Naive thymus-derived CD8-positive, alpha-beta T cell (primary cell): ENCODE data around the gene TMC5. TPM values are rescaled to one million over a fixed set of nuclear protein-coding genes. Genes with fewer than 3 reads are reported as not detected.

Experiments used
- ATAC-seq, 2 donors: fragments of 150-1000 bp; cut with Tn5 transposase in 1 of 2; sonication (Bioruptor Pico), chemical (Tn5 transposase) in 1 of 2; 1 replicate in 1 of 2; 2 replicates in 1 of 2; pipeline ENCODE4 v1.10.0; 2021; ENCODE audit warnings: mild to moderate bottlenecking in 2 of 2, moderate library complexity in 2 of 2
- POLR2A ChIA-PET: fragments of 350-600 bp; sonication (Branson Sonifier 250); formaldehyde crosslinking; loops from one replicate; lab custom pipeline; 2021; ENCODE audit warnings: antibody characterized with exemption; lab: Charles Lee
- DNase-seq, 10 donors: peaks; one replicate each; pipeline versions ENCODE4 v3.0.0 to v3.0.0-alpha.2; 2020 to 2022
- H3K27ac Mint-ChIP-seq, 10 donors: one replicate each; pipeline ENCODE4 v1.8.0; 2020 to 2022; ENCODE audit warnings: mild to moderate bottlenecking in 10 of 10, mixed read lengths in 10 of 10, moderate library complexity in 4 of 10, inconsistent platforms in 1 of 10
- H3K27me3 Mint-ChIP-seq, 5 donors: one replicate each; pipeline ENCODE4 v1.8.0; 2021 to 2022; ENCODE audit warnings: mixed read lengths in 5 of 5
- H3K36me3 Mint-ChIP-seq, 3 donors: one replicate each; pipeline ENCODE4 v1.8.0; 2020 to 2022; ENCODE audit warnings: mixed read lengths in 3 of 3, mild to moderate bottlenecking in 2 of 3, inconsistent platforms in 1 of 3
- H3K4me1 Mint-ChIP-seq, 4 donors: one replicate each; pipeline ENCODE4 v1.8.0; 2021 to 2022; ENCODE audit warnings: mixed read lengths in 4 of 4
- H3K4me3 Mint-ChIP-seq, 10 donors: one replicate each; pipeline ENCODE4 v1.8.0; 2020 to 2022; ENCODE audit warnings: mild to moderate bottlenecking in 10 of 10, mixed read lengths in 10 of 10, moderate library complexity in 6 of 10, inconsistent platforms in 1 of 10
- H3K9me3 Mint-ChIP-seq, 9 donors: one replicate each; pipeline ENCODE4 v1.8.0; 2020 to 2022; ENCODE audit warnings: mixed read lengths in 9 of 9, mild to moderate bottlenecking in 3 of 9, inconsistent platforms in 1 of 9, moderate library complexity in 1 of 9
- polyA plus RNA-seq, 3 donors: library from polyadenylated mRNA; unstranded; fragments of 300-500 nt; fragmentation: Illumina TruSeq; gene quantifications; one replicate each; pipeline ENCODE4 v1.2.3, GENCODE V29; 2021
- total RNA-seq, 8 experiments: library from RNA in 2 of 8; stranded (reverse) in 2 of 8; gene quantifications; one replicate each; pipeline ENCODE4 v1.2.3 and lab custom pipeline; 2021 to 2026

The TMC5 gene
- total and polyA plus RNA-seq, 5 experiments from 2014 or later, result not detected

DNA sequence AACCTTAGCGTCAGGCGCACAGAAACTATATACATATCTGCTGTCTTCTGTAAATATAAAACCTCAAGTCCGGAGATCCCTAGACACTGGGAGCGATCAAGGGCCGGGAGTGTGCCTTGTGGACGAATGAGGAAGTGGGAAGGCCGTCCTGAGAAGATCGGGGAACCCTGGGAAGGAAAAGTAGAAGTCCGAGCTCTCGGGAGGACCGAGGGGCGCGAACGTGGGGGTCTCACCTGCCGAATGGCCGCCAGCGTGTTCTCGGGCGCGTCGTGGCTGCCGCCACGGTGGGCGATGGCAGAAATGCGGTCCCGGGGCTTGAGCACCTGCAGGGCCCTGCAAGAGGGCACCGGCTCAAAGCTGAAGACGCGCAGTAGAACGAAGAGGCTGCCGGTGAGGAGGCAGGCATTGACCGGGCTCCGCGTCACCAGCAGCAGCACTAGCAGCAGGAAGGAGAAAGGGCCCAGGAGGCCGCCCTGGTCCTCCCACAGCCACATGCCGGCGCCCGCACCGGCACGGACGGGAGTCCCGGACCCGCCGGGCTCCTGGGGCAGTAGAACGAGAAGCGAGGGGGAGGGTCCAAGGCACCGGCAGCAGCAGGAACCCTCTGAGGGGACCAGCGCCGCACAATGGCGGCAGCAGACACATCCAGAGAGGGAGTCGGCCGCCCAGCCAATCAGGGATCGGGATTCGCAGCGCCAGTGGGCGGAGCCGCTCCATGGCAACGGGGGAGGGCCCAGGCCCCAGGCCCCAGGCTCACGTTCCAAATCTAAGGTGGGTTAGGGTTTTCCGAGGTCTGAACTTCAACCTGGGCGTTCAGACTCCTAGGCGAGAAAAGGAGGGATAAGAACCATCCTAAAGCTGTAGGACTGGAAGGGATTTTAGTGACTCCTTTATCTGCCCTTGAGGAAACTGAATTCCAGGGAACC is 104.1 kb downstream of the TMC5 start, which contains the start of gene GDE1:
GDE1 (minus strand) TSS at position 628 of the 926 bp plus-strand sequence; CDS start at position 494, 134 bp downstream.
- peak within 1 kb of the TSS; percentile 89 to 97 (median 94) for H3K27ac Mint-ChIP-seq
- peaks cover 37 to 73% (median 66%) of the 10 kb centered on the region in 4 donors for H3K4me1 Mint-ChIP-seq
- POLR2A ChIA-PET, result interaction anchor here (0.9 to 1.6 kb wide), 2 partner anchors 34 to 454 kb away, joined by 3 to 11 read pairs; partner anchors contain the start of genes COQ7 and VPS35L
- ATAC-seq (peak; percentile 78 to 80), DNase-seq (peak; percentile 85 to 94 (median 90))
- no peaks in the 10 kb centered on the region for H3K9me3 Mint-ChIP-seq
- H3K27me3 Mint-ChIP-seq, result no peaks in the 10 kb centered on the region
- peak within 1 kb of the TSS; percentile 93 to 100 (median 96) for H3K4me3 Mint-ChIP-seq
- peaks cover 0 to 12% (median 8%) of the 10 kb centered on the region in 3 donors for H3K36me3 Mint-ChIP-seq

DNA sequence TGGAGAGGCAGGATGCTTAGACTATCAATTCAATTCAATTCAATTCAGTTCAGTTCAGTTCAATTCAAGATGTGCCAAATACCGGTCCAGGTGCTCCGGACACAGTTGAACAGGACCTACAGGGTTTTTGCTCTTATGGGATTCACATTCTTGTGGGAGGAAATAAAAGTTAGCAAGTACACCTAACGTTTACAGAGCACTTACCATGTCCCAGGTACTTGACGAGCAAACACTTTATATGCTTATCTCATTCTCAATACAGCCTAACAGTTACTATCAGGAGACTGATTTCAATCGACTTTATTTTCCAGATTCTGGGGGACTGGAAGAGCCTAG is 104.7 kb downstream of the TMC5 start:
- Mint-ChIP-seq H3K4me3 (peak overlapping the region; percentile 93 to 100 (median 96)), H3K9me3 (no peaks in the 10 kb centered on the region), H3K27ac (peak overlapping the region; percentile 43 to 97 (median 94)), H3K4me1 (peaks cover 33 to 67% (median 60%) of the 10 kb centered on the region in 4 donors), H3K36me3 (peaks cover 0 to 5% (median 3%) of the 10 kb centered on the region in 3 donors), H3K27me3 (no peaks in the 10 kb centered on the region)
- POLR2A ChIA-PET, result interaction anchor here (1.6 kb wide), 1 partner anchor 33 kb away, joined by 11 read pairs; the partner anchor contains the start of gene VPS35L
- ATAC-seq (no peak), DNase-seq (no peak)

DNA sequence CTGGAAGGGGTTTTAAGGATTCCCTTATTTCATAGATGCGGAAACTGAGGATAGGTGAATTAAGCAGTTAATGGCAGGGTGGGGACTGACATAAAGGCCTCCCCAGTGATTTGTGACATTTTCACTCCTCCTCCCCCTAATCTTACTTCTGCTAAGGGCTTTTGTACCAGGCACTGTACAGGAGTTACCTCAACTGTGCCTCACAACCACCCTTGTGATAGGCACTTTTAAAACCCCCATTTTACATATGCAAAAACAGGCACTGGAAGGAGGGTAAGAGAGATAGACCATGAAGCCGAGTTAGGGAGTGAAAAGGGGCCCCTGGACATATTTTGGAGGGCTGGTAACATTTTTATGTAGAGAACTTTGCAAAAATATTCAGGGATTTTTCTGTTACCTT is 105.1 kb downstream of the TMC5 start:
- Mint-ChIP-seq H3K36me3 (peaks cover 0 to 2% (median 0%) of the 10 kb centered on the region in 3 donors), H3K9me3 (no peaks in the 10 kb centered on the region), H3K4me3 (peak overlapping the region in 7 of 10 donors; percentile 96 to 100 (median 96)), H3K4me1 (peaks cover 33 to 64% (median 57%) of the 10 kb centered on the region in 4 donors), H3K27ac (peak overlapping the region in 5 of 10 donors; percentile 89 to 97 (median 91)), H3K27me3 (no peaks in the 10 kb centered on the region)
- ATAC-seq (no peak), DNase-seq (no peak)
- POLR2A ChIA-PET, result interaction anchor here (2.7 kb wide), 1 partner anchor 32 kb away, joined by 33 read pairs; the partner anchor contains the start of gene VPS35L

DNA sequence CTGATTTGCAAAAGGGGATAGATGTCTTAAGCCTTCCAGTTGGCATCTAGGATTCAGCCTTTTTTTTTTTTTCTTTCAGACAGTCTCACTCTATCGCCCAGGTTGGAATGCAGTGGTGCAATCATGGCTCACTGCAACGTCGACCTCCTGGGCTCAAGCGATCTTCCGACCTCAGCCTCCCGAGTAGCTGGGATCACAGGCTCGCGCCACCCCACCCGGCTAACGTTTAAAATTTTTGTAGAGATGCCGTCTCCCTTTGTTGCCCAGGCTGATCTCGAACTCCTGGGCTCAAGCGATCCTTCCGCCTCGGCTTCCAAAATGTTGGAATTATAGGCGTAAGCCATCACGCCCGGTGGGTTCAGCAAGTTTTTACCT is 105.5 kb downstream of the TMC5 start:
- H3K27ac Mint-ChIP-seq, result peak overlapping the region in 4 of 10 donors; percentile 33 to 97 (median 92)
- ATAC-seq (no peak), DNase-seq (no peak)
- no peaks in the 10 kb centered on the region for H3K27me3 Mint-ChIP-seq
- POLR2A ChIA-PET, result interaction anchor here (1.2 to 2.7 kb wide), 2 partner anchors 17 to 31 kb away, joined by 3 to 33 read pairs; partner anchors contain the start of gene VPS35L
- H3K9me3 Mint-ChIP-seq, result no peaks in the 10 kb centered on the region
- peaks cover 33 to 63% (median 57%) of the 10 kb centered on the region in 4 donors for H3K4me1 Mint-ChIP-seq
- peaks cover 0 to 4% (median 0%) of the 10 kb centered on the region in 3 donors for H3K36me3 Mint-ChIP-seq
- H3K4me3 Mint-ChIP-seq, result peak overlapping the region in 7 of 10 donors; percentile 26 to 98 (median 96)

DNA sequence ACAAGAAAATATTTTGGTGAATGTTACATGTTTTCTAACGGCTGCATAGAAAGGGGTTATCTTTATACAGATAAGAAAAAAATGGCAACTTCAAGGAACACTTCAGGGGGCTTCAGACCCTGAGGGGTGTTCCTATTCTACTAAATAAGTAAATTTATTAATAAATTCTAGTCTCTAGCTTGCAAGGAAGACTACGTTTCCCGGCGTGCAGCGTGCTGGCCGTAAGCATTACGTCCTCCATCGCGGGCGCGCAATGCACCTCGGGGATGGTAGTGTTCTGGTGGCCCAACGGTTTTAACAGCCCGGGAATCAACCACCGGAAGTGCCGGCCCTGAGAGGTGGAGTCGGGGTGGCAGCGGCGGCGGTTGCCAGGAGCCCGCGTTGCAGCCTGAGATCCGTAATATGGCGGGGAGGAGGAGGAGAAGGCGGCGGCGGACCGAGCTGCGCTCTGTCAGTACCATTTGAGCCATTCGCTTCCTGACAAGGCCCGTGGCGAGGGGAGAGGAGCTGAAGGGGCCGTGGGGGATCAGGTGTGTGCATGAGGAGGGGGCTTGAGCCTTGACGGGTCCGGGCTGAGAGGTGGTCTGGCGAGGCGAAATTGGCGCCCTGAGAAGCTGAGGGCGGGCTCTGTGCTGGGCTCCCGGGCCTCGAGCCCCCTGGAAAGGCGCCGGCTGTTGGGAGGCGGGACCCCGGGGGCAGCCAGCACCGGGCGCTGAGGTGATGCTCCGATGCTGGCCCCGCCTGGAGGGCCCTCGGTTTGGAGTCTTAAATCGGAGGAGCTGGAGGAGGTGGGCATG is 106.1 kb downstream of the TMC5 start, which contains the start of gene CCP110:
CCP110 (plus strand) TSS at position 384 of the 797 bp plus-strand sequence. CDS start 3,940 bp downstream, outside the sequence.
- Mint-ChIP-seq H3K9me3 (no peaks in the 10 kb centered on the region), H3K4me1 (peaks cover 29 to 57% (median 51%) of the 10 kb centered on the region in 4 donors), H3K27ac (peak within 1 kb of the TSS; percentile 89 to 97 (median 94)), H3K4me3 (peak within 1 kb of the TSS; percentile 93 to 100 (median 96)), H3K27me3 (no peaks in the 10 kb centered on the region), H3K36me3 (peaks cover 0 to 8% (median 0%) of the 10 kb centered on the region in 3 donors)
- POLR2A ChIA-PET, result interaction anchor here (0.5 to 2.7 kb wide), 11 partner anchors 9 to 1390 kb away, joined by 3 to 33 read pairs (median 4); partner anchors contain the start of genes COQ7 and VPS35L
- ATAC-seq (peak; percentile 82 to 87), DNase-seq (peak; percentile 86 to 96 (median 92))

DNA sequence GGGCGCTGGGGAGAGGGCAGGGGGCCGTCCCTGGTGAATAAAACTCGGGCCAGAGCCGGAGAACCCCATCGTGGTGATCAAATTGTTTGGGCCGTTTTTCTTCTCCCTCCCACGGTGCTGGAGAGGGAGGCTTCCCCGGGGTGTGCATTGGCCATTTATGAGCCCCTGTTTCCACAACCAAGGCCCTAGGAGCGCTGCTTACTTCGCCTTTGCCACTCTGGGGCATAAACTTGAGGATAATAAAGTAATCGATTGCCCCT is 106.6 kb downstream of the TMC5 start:
- H3K36me3 Mint-ChIP-seq, result peaks cover 0 to 11% (median 0%) of the 10 kb centered on the region in 3 donors
- peak in 1 of 10 donors; percentile 19 for DNase-seq
- H3K27me3 Mint-ChIP-seq, result no peaks in the 10 kb centered on the region
- no peak for ATAC-seq
- POLR2A ChIA-PET, result interaction anchor here (1.0 to 2.7 kb wide), 9 partner anchors 9 to 457 kb away, joined by 3 to 33 read pairs (median 4); partner anchors contain the start of genes COQ7 and VPS35L
- peak overlapping the region; percentile 91 to 100 (median 96) for H3K4me3 Mint-ChIP-seq
- H3K9me3 Mint-ChIP-seq, result no peaks in the 10 kb centered on the region
- peak overlapping the region in 9 of 10 donors; percentile 42 to 97 (median 87) for H3K27ac Mint-ChIP-seq
- peaks cover 30 to 56% (median 48%) of the 10 kb centered on the region in 4 donors for H3K4me1 Mint-ChIP-seq

DNA sequence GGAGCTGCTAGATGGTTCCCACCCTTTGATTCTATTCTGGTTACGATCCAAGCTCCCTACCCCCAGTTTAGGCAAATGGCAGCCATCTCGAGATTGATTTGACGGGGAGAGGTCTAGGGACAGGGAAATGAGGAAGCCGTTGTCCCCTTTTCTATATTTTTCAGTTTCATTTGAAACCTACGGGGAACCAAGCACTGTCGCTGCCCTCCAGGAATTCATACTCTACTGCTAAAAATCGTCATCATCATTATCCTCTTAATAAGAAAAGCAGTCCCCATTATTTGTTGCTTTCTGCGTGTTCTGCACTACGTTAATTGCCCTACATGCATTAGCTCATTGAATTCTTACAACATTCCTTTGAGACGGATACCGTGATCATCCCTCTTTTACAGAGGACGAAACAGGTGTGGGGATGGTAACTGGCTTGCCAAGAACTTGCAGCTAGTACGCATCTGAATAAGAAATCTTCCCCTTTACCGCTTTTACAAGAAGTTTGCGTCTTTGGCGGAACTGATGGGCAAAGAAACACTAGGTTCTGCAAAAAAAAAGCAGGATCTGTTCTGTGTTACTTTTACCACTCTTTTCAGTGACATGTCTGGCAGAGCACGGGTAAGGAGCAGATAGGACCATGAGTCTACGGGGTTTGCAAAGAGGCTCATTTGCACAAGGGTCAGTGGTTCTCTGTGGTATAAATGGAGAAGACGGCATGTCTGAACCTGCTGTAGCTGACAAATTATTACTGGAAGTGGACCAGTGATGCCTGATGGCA is 107.1 kb downstream of the TMC5 start:
- no peaks in the 10 kb centered on the region for H3K27me3 Mint-ChIP-seq
- peak overlapping the region in 9 of 10 donors; percentile 42 to 97 (median 87) for H3K27ac Mint-ChIP-seq
- DNase-seq (peak in 3 of 10 donors; percentile 4 to 9 (median 6)), ATAC-seq (no peak)
- POLR2A ChIA-PET, result interaction anchor here (1.0 to 2.7 kb wide), 8 partner anchors 9 to 458 kb away, joined by 3 to 33 read pairs (median 4); partner anchors contain the start of genes COQ7 and VPS35L
- H3K4me1 Mint-ChIP-seq, result peaks cover 30 to 52% (median 46%) of the 10 kb centered on the region in 4 donors
- H3K4me3 Mint-ChIP-seq, result peak overlapping the region; percentile 91 to 100 (median 96)
- no peaks in the 10 kb centered on the region for H3K9me3 Mint-ChIP-seq
- H3K36me3 Mint-ChIP-seq, result peaks cover 0 to 13% (median 0%) of the 10 kb centered on the region in 3 donors

DNA sequence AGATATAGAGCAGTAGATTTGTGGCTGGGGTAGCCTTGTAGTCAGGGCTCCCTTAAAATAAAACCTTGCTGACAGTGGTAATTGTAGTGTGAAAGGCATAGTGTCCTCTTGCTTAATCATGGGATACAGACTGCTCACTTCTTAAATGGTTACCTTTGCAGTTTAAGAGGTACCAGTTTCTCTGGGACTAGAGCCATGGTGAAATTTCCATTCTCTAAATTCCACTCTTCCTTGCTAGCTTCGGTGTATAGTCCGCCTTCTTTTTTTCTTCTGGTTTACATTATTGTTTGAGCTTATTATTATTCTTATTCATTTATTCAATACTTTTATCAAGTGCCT is 107.7 kb downstream of the TMC5 start:
- H3K4me3 Mint-ChIP-seq, result peak overlapping the region; percentile 91 to 100 (median 96)
- H3K27me3 Mint-ChIP-seq, result no peaks in the 10 kb centered on the region
- H3K4me1 Mint-ChIP-seq, result peaks cover 30 to 47% (median 42%) of the 10 kb centered on the region in 4 donors
- DNase-seq (no peak), ATAC-seq (no peak)
- peak overlapping the region in 3 of 10 donors; percentile 1 to 87 (median 42) for H3K27ac Mint-ChIP-seq
- POLR2A ChIA-PET, result interaction anchor here (1.4 to 2.7 kb wide), 2 partner anchors 11 to 29 kb away, joined by 4 to 33 read pairs; partner anchors contain the start of gene VPS35L
- H3K36me3 Mint-ChIP-seq, result peaks cover 0 to 15% (median 0%) of the 10 kb centered on the region in 3 donors
- no peaks in the 10 kb centered on the region for H3K9me3 Mint-ChIP-seq

DNA sequence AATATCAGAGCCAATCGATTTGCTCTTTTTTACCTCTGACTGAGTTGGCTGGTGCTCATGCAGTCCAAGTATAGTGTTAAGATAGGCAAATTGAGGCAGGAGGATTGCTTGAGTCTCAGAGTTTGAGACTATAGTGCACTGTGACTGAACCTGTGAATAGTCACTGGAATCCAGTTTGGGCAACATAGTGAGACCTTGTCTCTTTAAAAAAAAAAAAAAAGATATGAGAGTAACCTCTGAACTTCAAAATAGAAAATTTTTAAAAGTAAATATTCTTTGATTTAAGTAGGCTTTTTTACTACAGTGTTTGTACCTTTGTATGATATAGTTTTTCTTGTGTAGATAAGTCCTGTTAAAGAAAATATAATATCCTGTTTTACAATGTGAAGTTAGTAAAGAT is 109.5 kb downstream of the TMC5 start:
- no peak for DNase-seq
- no peaks in the 10 kb centered on the region for H3K27me3 Mint-ChIP-seq
- POLR2A ChIA-PET, result no interaction called here
- H3K4me1 Mint-ChIP-seq, result peaks cover 19 to 30% (median 26%) of the 10 kb centered on the region in 4 donors
- no peak overlapping the region for H3K4me3 Mint-ChIP-seq
- no peak overlapping the region for H3K27ac Mint-ChIP-seq
- H3K9me3 Mint-ChIP-seq, result no peaks in the 10 kb centered on the region
- ATAC-seq, result no peak
- H3K36me3 Mint-ChIP-seq, result peaks cover 0 to 17% (median 0%) of the 10 kb centered on the region in 3 donors

DNA sequence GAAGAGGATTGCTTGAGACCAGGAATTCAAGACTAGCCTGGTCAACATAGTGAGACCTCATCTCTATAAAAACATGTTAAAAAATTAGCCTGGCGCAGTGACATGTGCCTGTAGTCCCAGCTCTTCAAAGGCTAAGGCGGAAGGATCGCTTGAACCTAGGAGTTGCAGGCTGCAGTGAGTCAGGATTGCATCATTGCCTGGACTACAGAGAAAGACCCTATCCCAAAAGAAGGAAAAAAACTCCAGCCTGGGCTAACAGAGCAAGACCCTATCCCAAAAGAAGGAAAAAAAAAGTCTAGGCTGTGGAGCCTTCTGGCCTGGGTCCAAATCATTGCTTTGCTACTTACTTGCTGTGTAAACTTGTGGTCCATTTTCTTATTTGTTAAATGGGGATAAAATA is 111.0 kb downstream of the TMC5 start:
- POLR2A ChIA-PET, result interaction anchor here (1.5 kb wide), 1 partner anchor 27 kb away, joined by 4 read pairs; the partner anchor contains the start of gene VPS35L
- Mint-ChIP-seq H3K9me3 (no peaks in the 10 kb centered on the region), H3K27ac (no peak overlapping the region), H3K36me3 (peaks cover 0 to 32% (median 7%) of the 10 kb centered on the region in 3 donors), H3K27me3 (no peaks in the 10 kb centered on the region), H3K4me3 (no peak overlapping the region), H3K4me1 (peaks cover 14 to 21% (median 18%) of the 10 kb centered on the region in 4 donors)
- ATAC-seq, result no peak
- DNase-seq, result no peak

DNA sequence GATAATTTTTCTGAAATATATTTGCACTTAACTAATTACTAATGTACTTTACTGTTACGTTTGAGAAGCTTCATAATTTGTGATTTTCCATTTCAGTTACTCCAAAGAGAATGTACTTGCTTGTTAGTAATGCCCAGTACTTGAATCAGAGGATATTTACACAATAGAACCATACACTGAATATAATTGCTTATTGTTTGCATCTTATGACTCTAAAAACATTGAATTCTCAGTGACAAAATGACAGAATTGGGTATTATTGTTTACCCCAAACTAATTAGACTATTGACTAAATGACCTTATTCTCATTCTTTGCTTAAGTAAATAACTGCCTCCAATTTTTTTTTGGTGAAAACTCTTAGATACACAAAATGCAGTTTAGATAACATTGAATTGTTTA is 114.9 kb downstream of the TMC5 start:
- no peak overlapping the region for H3K27ac Mint-ChIP-seq
- H3K27me3 Mint-ChIP-seq, result no peaks in the 10 kb centered on the region
- ATAC-seq (no peak), DNase-seq (no peak)
- H3K9me3 Mint-ChIP-seq, result no peaks in the 10 kb centered on the region
- POLR2A ChIA-PET, result no interaction called here
- H3K4me3 Mint-ChIP-seq, result no peak overlapping the region
- peaks cover 0 to 2% (median 0%) of the 10 kb centered on the region in 4 donors for H3K4me1 Mint-ChIP-seq
- H3K36me3 Mint-ChIP-seq, result peaks cover 0 to 62% (median 16%) of the 10 kb centered on the region in 3 donors
